ENCODE results near the gene UBTF.

DNA sequence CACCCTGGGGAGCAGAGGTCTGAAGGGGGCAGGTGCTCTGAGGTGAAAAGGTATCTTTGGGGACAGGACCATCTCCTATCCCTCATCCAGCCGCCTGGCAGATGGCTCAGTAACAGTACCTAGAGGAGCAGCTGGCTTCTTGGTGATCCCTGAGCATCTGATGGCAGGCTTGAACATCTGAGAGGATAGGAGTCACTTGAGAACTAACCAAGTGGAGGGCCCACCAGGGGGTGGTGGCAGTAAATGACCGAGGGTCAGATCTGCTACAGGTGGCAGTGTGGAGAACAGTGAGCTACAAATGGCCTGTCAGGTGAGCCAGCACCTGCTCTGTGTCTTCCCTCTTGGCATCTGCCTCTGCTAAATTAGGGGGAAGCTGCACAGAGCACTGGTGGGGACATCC, 64.0 kb downstream of the UBTF start:
- TF ChIP-seq, protein P1, sequence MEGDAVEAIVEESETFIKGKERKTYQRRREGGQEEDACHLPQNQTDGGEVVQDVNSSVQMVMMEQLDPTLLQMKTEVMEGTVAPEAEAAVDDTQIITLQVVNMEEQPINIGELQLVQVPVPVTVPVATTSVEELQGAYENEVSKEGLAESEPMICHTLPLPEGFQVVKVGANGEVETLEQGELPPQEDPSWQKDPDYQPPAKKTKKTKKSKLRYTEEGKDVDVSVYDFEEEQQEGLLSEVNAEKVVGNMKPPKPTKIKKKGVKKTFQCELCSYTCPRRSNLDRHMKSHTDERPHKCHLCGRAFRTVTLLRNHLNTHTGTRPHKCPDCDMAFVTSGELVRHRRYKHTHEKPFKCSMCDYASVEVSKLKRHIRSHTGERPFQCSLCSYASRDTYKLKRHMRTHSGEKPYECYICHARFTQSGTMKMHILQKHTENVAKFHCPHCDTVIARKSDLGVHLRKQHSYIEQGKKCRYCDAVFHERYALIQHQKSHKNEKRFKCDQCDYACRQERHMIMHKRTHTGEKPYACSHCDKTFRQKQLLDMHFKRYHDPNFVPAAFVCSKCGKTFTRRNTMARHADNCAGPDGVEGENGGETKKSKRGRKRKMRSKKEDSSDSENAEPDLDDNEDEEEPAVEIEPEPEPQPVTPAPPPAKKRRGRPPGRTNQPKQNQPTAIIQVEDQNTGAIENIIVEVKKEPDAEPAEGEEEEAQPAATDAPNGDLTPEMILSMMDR (IDR thresholded peaks at IDR 0.05), result no peak
- TF ChIP-seq POLR2AphosphoS5 (IDR thresholded peaks at IDR 0.05) (no peak), POLR2A (IDR thresholded peaks at IDR 0.05) (no peak)

Data from breast epithelium (tissue), 3 donors.